ENCODE results near the gene KAZN.

GRCh38 chr1:14639291-14640050 lies 41.0 kb downstream of the KAZN start:
- TF ChIP-seq TCF12 (IDR thresholded peaks at IDR 0.05) (no peak), CTCF (IDR thresholded peaks at IDR 0.05) (no peak), FOXM1 (IDR thresholded peaks at IDR 0.05; ENCODE audit: low read depth) (no peak), YY1 (IDR thresholded peaks at IDR 0.05; ENCODE audit: low read depth) (no peak), TEAD4 (IDR thresholded peaks at IDR 0.05; ENCODE audit: borderline replicate concordance, insufficient read depth) (no peak), SMC3 (IDR thresholded peaks at IDR 0.05; ENCODE audit: low read depth, low read length) (no peak), USF2 (IDR thresholded peaks at IDR 0.05; ENCODE audit: borderline replicate concordance, low read depth, low read length) (no peak), FOSL2 (IDR thresholded peaks at IDR 0.05; ENCODE audit: borderline replicate concordance, low read depth) (no peak), GATA2 (CRISPR knock-in tag; IDR thresholded peaks at IDR 0.05) (no peak)
